ENCODE data around the gene SPTAN1. TPM values are rescaled to one million over a fixed set of nuclear protein-coding genes. Genes with fewer than 3 reads are reported as not detected.

SPTAN1 gene
- total and polyA plus RNA-seq, 8 donors = 58.6 to 155 (median 90.9) TPM

DNA sequence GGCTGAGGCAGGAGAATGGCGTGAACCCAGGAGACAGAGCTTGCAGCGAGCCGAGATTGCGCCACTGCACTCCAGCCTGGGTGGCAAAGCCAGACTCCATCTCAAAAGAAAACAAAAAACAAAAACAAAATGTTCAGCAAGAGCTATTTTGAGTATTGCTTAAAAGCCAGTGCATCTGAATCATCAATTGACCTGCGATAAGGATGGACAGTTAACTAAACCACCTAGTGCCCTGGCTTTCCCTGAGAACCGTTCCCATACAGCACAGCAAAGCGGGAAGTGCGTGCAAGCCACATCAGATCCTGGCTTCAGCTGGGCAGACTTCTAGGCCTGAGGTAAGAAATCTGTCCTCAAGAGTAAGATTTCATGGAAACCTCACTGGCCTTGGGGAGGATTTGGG, 101.5 kb downstream of the SPTAN1 start:
- H3K4me3 ChIP-seq = no peak overlapping the region
- H3K27me3 ChIP-seq = no peaks in the 10 kb centered on the region
- FAIRE-seq (no peak), DNase-seq (no peak), ATAC-seq (no peak)
- H3K4me1 ChIP-seq = no peaks in the 10 kb centered on the region
- WGBS, 2 donors = 96 to 97% methylated on average over 8 of the region's 8 CpGs
- TF ChIP-seq, protein P1, sequence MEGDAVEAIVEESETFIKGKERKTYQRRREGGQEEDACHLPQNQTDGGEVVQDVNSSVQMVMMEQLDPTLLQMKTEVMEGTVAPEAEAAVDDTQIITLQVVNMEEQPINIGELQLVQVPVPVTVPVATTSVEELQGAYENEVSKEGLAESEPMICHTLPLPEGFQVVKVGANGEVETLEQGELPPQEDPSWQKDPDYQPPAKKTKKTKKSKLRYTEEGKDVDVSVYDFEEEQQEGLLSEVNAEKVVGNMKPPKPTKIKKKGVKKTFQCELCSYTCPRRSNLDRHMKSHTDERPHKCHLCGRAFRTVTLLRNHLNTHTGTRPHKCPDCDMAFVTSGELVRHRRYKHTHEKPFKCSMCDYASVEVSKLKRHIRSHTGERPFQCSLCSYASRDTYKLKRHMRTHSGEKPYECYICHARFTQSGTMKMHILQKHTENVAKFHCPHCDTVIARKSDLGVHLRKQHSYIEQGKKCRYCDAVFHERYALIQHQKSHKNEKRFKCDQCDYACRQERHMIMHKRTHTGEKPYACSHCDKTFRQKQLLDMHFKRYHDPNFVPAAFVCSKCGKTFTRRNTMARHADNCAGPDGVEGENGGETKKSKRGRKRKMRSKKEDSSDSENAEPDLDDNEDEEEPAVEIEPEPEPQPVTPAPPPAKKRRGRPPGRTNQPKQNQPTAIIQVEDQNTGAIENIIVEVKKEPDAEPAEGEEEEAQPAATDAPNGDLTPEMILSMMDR (IDR thresholded peaks at IDR 0.05) = no peak
- H3K36me3 ChIP-seq = no peaks in the 10 kb centered on the region
- intact Hi-C loops (cut with DNase I) = no loop called here
- no peak overlapping the region for H3K27ac ChIP-seq
- H3K9me3 ChIP-seq = no peaks in the 10 kb centered on the region

DNA sequence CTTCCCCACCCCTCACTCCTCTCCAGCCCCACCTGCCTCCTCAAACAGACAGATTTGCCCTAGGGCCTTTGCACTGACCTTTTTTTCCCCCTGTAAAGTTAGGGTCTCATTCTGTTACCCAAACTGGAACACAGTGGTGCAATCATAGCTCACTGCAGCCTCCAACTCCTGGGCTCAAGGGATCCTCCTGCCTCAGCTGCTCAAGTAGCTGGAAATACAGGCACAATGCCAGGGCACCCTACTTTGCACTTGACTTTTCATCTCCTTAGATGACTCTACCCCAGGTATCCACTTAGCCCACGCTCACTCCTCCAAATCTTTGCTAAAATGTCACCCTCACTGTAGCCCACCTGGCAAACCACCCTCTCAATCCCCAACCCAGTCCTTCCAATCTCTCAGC, 102.1 kb downstream of the SPTAN1 start:
- FAIRE-seq (no peak), DNase-seq (no peak), ATAC-seq (no peak)
- H3K9me3 ChIP-seq = no peaks in the 10 kb centered on the region
- H3K27ac ChIP-seq = no peak overlapping the region
- no peaks in the 10 kb centered on the region for H3K4me1 ChIP-seq
- no peaks in the 10 kb centered on the region for H3K36me3 ChIP-seq
- H3K4me3 ChIP-seq = no peak overlapping the region
- no peaks in the 10 kb centered on the region for H3K27me3 ChIP-seq
- intact Hi-C loops (cut with DNase I) = no loop called here
- TF ChIP-seq, protein P1 (IDR thresholded peaks at IDR 0.05) = no peak
- WGBS, 2 donors = 100% methylated on average over 1 of the region's 1 CpG

DNA sequence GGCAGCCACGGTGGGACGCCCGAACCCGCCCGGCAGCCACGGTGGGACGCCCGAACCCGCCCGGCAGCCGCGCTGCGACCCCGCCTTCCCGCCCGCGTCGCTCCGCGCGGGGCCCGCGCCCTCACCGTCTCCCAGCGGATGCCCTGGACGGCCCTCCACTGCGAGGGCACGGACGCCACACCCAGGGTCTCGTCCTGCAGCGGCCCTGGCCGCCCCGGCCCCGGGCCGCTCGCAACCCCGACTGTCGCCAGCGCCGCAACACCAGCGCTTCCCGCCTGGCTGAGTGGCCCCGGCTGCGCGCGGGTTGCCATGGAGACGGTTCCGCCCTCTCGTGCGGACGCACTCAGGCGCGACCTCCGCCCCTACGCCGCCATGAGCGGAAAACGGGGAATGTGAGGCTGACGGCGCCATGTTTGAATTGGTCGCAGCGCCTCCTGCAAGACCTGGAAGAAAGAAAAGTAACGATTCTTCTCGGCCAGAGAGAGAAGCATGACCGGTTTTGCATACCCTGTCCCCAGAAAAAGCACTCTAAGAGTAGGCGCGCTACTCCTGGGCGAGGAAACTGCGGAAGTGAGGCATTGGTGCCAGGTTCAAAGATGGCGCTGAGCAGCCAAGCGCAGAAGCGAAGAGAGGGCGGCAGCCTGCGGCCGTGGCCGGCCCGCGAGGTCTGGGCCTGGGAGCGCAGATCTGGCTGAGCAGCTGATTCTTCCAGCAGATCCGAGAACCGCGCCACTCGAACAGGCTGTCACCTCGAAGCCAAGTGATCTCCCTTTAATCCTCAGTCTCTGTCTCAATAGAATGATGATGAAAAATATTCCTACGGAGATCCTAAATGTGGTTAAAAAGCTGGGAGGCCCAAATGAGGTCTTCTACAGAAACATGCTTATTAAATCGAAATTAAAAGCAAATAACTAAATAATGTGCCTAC, 104.3 kb downstream of the SPTAN1 start, which contains the start of gene DYNC2I2:
Gene DYNC2I2, minus strand, starts transcription at position 432 of the 928 bp plus-strand sequence. Its CDS starts 121 bp downstream, at position 311.
- intact Hi-C loops (cut with DNase I) = no loop called here
- WGBS, 2 donors = 0 to 1% methylated on average over 73 to 86 of the region's 86 CpGs
- H3K4me3 ChIP-seq = peak within 1 kb of the TSS; percentile 41 to 73 (median 60)
- no peaks in the 10 kb centered on the region for H3K4me1 ChIP-seq
- H3K9me3 ChIP-seq = no peaks in the 10 kb centered on the region
- peak within 1 kb of the TSS; percentile 98 to 100 (median 99) for H3K27ac ChIP-seq
- FAIRE-seq = no peak
- ATAC-seq = peak; percentile 99 to 100 (median 99)
- no peaks in the 10 kb centered on the region for H3K27me3 ChIP-seq
- DNase-seq = peak; percentile 96 to 99 (median 98)
- no peaks in the 10 kb centered on the region for H3K36me3 ChIP-seq
- TF ChIP-seq, protein P1 (IDR thresholded peaks at IDR 0.05) = no peak

DNA sequence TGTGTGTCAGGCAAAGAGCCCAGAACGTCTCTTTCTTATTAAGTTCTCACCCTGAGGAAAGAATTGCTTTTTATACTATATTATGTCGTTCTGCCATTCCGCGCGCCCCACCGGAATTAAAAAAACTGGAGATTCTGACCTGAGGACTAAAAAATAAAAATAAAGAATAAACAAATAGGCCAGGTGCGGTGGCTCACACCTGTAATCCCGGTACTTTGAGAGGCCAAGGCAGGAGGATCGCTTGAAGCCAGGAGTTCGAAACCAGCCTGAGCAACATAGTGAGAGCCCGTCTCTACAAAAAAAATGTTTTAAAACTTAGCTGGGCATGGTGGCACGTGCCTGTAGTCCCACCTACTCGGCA, 104.9 kb downstream of the SPTAN1 start:
- intact Hi-C loops (cut with DNase I) = no loop called here
- 96 to 99% methylated on average over 13 of the region's 13 CpGs for WGBS, 2 donors

More for the DNA sequence above, 104.9 kb downstream of the SPTAN1 start:
- TF ChIP-seq, protein P1 (IDR thresholded peaks at IDR 0.05) = no peak
- Histone ChIP-seq H3K4me1 (no peaks in the 10 kb centered on the region), H3K4me3 (peak overlapping the region in 2 of 4 donors; percentile 72 to 73), H3K9me3 (no peaks in the 10 kb centered on the region), H3K36me3 (no peaks in the 10 kb centered on the region), H3K27ac (peak overlapping the region; percentile 98 to 100 (median 99)), H3K27me3 (no peaks in the 10 kb centered on the region)
- no peak for DNase-seq
- no peak for FAIRE-seq
- no peak for ATAC-seq
